Colonic mucosa (tissue), 4 donors: ENCODE data around the gene BANP. TPM values are rescaled to one million over a fixed set of nuclear protein-coding genes. Genes with fewer than 3 reads are reported as not detected.
"Not testable (repeated sequence)": the region's sequence is repeated elsewhere in the genome, so short reads cannot be mapped to it uniquely, and the experiment has no call there.

Source experiments
- DNase-seq: peaks from one replicate; pipeline ENCODE4 v3.0.0-alpha.2; 2020
- H3K27ac ChIP-seq: fragments of 200-600 bp; one replicate; pipeline ENCODE4 v1.8.0; 2021
- H3K27me3 ChIP-seq: fragments of 200-600 bp; one replicate; pipeline ENCODE4 v1.8.0; 2021
- H3K36me3 ChIP-seq: fragments of 200-600 bp; one replicate; pipeline ENCODE4 v1.8.0; 2021
- H3K4me1 ChIP-seq: fragments of 200-600 bp; one replicate; pipeline ENCODE4 v1.8.0; 2021; ENCODE audit warnings: mild to moderate bottlenecking
- H3K4me3 ChIP-seq: fragments of 200-600 bp; one replicate; pipeline ENCODE4 v1.8.0; 2021
- H3K9ac ChIP-seq, 2 donors: one replicate each; pipeline ENCODE4 v1.7.0; 2013; ENCODE audit warnings: control low read depth in 2 of 2, low read depth in 2 of 2, low read length in 2 of 2
- H3K9me3 ChIP-seq: fragments of 200-600 bp; one replicate; pipeline ENCODE4 v1.8.0; 2021
- intact Hi-C: fragments of 100-400 bp; cut with DNase I; formaldehyde crosslinking; loops from one replicate; pipeline ENCODE4 v1.14.1; 2022
- total RNA-seq, 2 donors: library from RNA; stranded (reverse); fragmentation: NEBNext Ultra II Directional in 1 of 2; extraction: Animal tissue kit (Norgen Biotek cat#: 25700) in 1 of 2; gene quantifications; one replicate each; pipeline ENCODE4 v1.2.1, GENCODE V29; 2021
- TF ChIP-seq, protein P1 (sequence below): fragments of 200-600 bp; IDR thresholded peaks from one replicate; pipeline ENCODE4 v1.8.0; 2022; ENCODE audit warnings: antibody characterized with exemption, mild to moderate bottlenecking
- donor health status: healthy.
- donor health status: DM: no; HTN: no; CAD: no.
- donor health status: DM: no; HTN: no; CAD: no.

BANP gene
- total RNA-seq, 2 donors from 2014 or later, result 18.6 to 29.7 TPM

DNA sequence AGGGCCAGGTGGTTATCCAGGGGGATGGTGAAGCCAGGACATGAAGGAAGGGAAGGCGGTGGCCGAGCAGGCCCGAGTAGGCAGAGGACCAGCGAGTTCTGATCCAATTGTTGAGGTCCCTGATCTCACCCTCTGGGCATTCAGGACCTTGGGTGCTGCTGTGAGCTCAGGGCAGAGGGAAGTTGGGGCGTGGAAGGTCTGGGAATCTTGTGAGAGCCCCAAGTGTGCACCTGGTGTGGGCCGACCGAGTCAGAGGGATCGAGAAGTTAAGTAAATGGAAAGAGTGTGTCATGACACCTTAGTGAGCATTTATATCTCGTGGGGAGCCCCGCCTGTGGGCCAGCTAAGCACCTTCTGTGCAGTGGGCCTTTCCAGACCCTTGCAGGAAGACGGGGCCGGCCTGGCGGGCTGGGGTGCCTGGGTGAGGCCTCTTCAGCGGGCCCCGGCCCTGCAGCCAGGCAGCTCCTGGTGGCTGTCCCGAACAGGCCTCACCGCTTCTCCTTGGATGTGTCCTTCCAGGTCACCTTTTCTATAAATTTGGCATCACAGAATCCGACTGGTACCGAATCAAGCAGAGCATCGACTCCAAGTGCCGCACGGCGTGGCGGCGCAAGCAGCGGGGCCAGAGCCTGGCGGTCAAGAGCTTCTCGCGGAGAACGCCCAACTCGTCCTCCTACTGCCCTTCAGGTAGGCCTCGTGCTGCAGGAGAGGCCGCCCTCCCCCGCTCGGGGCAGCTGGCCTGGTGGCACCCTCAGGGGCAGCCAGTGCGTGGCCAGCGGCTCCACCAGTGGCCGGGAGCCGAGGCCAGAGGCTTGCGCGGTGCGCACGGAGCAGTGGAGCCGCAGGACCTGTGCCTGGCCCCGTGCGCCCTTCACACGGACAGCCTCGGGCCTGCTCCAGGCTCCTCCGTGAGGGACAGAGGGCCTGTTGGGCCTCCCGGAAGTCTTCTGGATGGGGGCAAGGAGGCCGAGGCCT lies 76.0 kb downstream of the BANP start:
- Histone ChIP-seq H3K36me3 (no peaks in the 10 kb centered on the region), H3K9ac (no peak overlapping the region), H3K9me3 (no peaks in the 10 kb centered on the region), H3K27me3 (no peaks in the 10 kb centered on the region), H3K4me3 (no peak overlapping the region), H3K27ac (no peak overlapping the region), H3K4me1 (no peaks in the 10 kb centered on the region)
- TF ChIP-seq, protein P1, sequence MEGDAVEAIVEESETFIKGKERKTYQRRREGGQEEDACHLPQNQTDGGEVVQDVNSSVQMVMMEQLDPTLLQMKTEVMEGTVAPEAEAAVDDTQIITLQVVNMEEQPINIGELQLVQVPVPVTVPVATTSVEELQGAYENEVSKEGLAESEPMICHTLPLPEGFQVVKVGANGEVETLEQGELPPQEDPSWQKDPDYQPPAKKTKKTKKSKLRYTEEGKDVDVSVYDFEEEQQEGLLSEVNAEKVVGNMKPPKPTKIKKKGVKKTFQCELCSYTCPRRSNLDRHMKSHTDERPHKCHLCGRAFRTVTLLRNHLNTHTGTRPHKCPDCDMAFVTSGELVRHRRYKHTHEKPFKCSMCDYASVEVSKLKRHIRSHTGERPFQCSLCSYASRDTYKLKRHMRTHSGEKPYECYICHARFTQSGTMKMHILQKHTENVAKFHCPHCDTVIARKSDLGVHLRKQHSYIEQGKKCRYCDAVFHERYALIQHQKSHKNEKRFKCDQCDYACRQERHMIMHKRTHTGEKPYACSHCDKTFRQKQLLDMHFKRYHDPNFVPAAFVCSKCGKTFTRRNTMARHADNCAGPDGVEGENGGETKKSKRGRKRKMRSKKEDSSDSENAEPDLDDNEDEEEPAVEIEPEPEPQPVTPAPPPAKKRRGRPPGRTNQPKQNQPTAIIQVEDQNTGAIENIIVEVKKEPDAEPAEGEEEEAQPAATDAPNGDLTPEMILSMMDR, result no peak
- intact Hi-C loops, result loop anchor here (10.0 kb wide), 1 partner anchor 62 kb away; no protein-coding TSS in a partner anchor
- DNase-seq, result no peak

DNA sequence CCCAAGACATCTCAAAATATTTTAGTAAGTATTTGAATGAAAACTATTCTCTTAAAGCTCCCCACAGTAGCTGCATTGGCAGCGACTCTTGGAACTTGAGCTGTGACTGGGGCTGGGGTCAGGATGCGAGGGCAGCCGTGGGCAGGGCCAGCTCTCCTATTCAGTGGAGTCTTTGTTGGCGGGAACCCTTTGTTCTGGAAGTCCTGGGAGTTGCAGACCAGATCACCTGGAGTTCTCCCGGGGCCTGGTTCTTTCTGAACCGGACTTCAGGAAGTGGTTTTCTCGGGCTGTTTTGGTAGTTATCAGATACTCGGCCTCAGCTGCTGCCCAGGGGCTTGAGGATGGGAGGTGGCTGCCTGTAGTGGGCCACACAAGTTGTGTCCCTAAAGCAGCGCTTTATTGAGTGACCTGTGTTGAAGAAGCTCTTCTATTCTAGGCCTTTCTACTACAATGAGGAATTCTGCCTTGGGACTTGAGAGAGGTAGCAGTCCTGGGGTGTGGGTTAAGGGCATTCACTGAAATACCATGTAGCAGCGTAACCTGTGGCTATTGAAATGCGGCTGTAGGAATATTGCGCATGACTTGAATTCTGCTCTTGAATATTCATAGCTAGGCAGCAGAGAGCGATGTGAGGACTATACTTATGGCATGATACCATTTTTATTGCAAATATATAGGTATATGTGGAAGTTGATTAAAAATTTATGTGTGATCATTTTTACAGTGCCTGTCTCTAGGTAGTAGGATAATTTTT lies 77.1 kb downstream of the BANP start:
- intact Hi-C loops, result loop anchor here (10.0 kb wide), 1 partner anchor 64 kb away; no protein-coding TSS in a partner anchor
- H3K9ac ChIP-seq, DNase-seq, H3K36me3 ChIP-seq, H3K9me3 ChIP-seq, H3K4me3 ChIP-seq, H3K27ac ChIP-seq, H3K4me1 ChIP-seq, H3K27me3 ChIP-seq: not testable (repeated sequence)

DNA sequence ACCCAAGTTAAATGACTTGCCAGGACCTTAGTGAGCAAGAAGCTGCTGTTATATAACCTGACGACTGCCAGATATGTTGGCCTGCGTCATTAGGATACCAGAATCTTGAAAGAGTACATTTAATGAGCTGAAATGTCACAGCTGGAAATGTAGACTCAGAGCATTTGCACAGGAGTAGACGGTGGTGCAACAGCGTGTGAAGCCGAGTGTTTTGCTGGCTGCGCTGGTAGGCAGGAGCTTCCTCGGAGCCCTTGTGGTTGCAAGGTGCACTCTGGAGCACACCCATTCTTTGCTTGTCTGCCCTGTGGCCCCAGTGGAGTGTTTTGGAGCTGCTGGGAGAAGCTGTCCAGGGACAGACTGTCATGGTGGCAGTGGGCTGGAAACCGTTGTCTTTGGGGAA lies 79.3 kb downstream of the BANP start:
- Histone ChIP-seq H3K4me1 (no peaks in the 10 kb centered on the region), H3K9me3 (no peaks in the 10 kb centered on the region), H3K36me3 (no peaks in the 10 kb centered on the region), H3K27ac (no peak overlapping the region), H3K4me3 (no peak overlapping the region), H3K9ac (no peak overlapping the region), H3K27me3 (no peaks in the 10 kb centered on the region)
- TF ChIP-seq, protein P1, result no peak
- no peak for DNase-seq
- intact Hi-C loops, result no loop called here

DNA sequence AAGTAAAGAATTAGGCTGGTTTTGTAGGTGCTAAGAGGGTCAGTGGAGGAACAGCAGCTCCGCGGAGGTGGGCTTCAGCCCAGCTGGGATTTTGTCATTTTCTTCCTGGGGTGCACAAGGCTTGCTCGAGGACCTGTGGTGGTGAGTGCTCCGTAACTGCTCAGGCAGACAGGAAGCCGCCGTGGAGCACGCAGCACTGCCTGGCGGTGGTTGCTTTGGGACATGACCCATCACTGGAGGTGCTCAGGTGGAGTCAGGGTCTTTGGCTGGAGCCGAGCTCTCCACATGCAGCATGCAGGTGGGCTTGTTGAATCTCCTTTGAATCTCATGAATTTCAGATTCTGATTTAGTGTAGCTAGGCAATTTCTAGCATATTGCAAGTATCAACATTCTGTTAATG lies 79.7 kb downstream of the BANP start:
- H3K27ac ChIP-seq, intact Hi-C loops, H3K4me3 ChIP-seq, H3K36me3 ChIP-seq, H3K27me3 ChIP-seq, H3K9ac ChIP-seq, DNase-seq, H3K4me1 ChIP-seq, H3K9me3 ChIP-seq: not testable (repeated sequence)

DNA sequence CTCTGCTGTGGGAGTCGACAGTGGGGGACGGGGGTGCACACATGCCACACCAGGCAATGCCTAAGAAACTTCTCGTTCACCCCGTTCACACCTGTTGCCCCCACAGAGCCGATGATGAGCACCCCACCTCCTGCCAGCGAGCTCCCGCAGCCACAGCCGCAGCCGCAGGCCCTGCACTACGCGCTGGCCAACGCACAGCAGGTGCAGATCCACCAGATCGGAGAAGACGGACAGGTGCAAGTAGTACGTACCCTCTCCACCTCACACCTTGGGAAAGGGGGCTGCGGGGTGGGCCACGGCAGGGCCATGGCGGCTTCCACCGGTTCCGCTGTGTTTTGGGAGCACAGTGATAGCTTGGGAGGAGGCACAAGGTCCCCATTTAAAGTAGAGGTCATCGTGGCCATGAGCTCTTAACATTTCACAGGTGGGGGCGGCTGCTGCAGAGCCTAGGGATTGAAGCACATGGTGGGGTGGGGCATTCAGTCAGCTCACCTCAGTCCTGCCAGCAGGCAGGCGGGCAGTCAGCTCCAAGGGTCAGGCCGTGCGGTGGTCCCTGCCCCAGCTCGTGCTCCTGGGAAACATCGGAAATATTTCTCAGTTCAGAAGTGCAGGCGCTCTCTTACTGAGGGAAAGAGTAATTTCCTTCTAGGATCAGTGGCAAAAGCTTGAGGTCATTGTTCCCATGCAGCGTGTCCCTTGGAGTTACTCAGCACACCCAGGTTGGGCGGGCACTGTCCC lies 81.9 kb downstream of the BANP start:
- H3K27ac ChIP-seq, DNase-seq, H3K9ac ChIP-seq, H3K4me3 ChIP-seq, H3K27me3 ChIP-seq, H3K36me3 ChIP-seq, H3K9me3 ChIP-seq, intact Hi-C loops, H3K4me1 ChIP-seq: not testable (repeated sequence)

DNA sequence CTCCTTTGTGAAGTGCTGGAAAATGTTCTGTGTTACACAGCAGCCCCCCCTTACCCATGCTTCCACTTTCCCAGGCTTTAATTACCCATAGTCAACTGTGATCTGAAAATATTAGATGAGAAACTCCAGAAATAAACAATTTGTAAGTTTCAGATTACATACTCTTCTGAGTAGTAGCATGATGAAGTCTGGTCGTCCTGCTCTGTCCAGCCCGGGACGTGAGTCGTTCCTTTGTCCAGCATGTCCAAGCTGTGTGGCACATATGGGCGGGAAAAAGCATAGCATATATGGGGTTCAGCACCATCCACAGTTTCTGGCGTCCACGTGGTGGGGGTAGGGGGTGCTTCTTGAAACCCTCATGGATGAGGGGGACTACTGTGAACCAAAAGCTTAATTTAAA lies 83.5 kb downstream of the BANP start:
- TF ChIP-seq, protein P1, result no peak
- H3K36me3 ChIP-seq, result no peaks in the 10 kb centered on the region
- intact Hi-C loops, result no loop called here

More for the DNA sequence above, 83.5 kb downstream of the BANP start:
- no peaks in the 10 kb centered on the region for H3K9me3 ChIP-seq
- no peak overlapping the region for H3K27ac ChIP-seq
- no peak for DNase-seq
- H3K4me3 ChIP-seq, result no peak overlapping the region
- H3K27me3 ChIP-seq, result no peaks in the 10 kb centered on the region
- no peaks in the 10 kb centered on the region for H3K4me1 ChIP-seq
- H3K9ac ChIP-seq, result no peak overlapping the region
